Lower lobe of right lung (tissue), 2 donors: Measurements from ENCODE around the gene C6orf136. TPM values are rescaled to one million over a fixed set of nuclear protein-coding genes. Genes with fewer than 3 reads are reported as not detected.

Source experiments
- ATAC-seq, 2 donors: fragments of 200-7000 bp; cut with Tn5 transposase; one replicate each; pipeline ENCODE4 v1.9.1; 2020 to 2022; ENCODE audit warnings: mild to moderate bottlenecking in 2 of 2, moderate library complexity in 2 of 2
- DNase-seq: peaks from one replicate; pipeline ENCODE4 v3.0.0-alpha.2; 2020
- H3K27ac ChIP-seq: fragments of 200-600 bp; one replicate; pipeline ENCODE4 v1.8.0; 2022
- H3K27me3 ChIP-seq: fragments of 200-600 bp; one replicate; pipeline ENCODE4 v1.8.0; 2022; ENCODE audit warnings: low read depth
- H3K36me3 ChIP-seq: fragments of 200-600 bp; one replicate; pipeline ENCODE4 v1.8.0; 2022; ENCODE audit warnings: mild to moderate bottlenecking
- H3K4me1 ChIP-seq: fragments of 200-600 bp; one replicate; pipeline ENCODE4 v1.8.0; 2022
- H3K4me3 ChIP-seq: fragments of 200-600 bp; one replicate; pipeline ENCODE4 v1.8.0; 2022; ENCODE audit warnings: mild to moderate bottlenecking
- H3K9me3 ChIP-seq: fragments of 200-600 bp; one replicate; pipeline ENCODE4 v1.8.0; 2022
- intact Hi-C: fragments of 100-400 bp; cut with DNase I; formaldehyde crosslinking; loops from one replicate; pipeline ENCODE4 v1.11.0; 2022
- total RNA-seq: library from RNA; stranded (reverse); fragmentation: NEBNext Ultra II Directional; extraction: Animal tissue kit (Norgen Biotek cat#: 25700); gene quantifications from one replicate; pipeline ENCODE4 v1.2.1, GENCODE V29; 2021
- TF ChIP-seq, protein P1 (sequence below): fragments of 200-600 bp; IDR thresholded peaks from one replicate; pipeline ENCODE4 v1.8.0; 2022; ENCODE audit warnings: antibody characterized with exemption, mild to moderate bottlenecking
- donor health status: DM: no; HTN: yes; CAD: no; lungs with severe emphysema.

Gene C6orf136
- total RNA-seq, 1 donor from 2014 or later = 19.9 TPM

DNA sequence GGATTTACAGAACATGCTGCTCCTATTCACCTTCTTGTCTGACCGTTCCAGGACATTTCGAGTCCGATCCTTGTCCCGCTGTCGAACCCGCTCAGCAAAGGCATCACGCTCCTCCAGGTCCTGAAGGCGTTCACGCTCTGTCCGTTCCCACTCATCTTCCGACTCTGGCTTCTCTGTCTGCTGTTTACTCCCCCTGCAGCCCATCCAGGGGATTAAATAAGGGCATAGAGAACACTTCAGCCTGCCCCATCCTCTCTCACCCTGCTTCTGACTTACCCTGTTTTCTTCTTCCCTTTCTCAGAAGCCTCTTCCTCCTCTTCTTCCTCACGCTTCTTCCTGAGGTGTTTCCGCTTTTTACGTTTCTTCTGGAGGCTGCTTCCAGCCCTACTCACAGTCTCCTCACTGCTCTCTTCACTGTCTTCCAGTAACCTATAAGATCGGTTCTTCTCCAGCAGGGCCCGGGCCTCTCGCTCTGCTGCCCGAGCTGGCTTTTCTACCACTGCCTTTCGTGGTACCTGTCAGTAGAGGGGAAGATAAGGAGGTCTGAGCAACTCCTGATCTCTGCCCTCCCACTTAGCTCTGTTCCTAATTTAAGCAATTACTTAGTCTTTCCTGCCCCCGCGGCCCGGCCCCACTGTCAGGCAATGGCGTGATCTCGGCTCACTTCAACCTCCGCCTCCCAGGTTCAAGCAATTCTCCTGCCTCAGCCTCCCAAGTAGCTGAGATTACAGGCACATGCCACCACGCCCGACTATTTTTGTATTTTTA lies 24.0 kb downstream of the C6orf136 start:
- ATAC-seq (no peak), DNase-seq (no peak)
- Histone ChIP-seq H3K9me3 (no peaks in the 10 kb centered on the region), H3K27me3 (no peaks in the 10 kb centered on the region), H3K4me1 (peaks cover 22% of the 10 kb centered on the region), H3K27ac (no peak overlapping the region), H3K36me3 (peaks cover 54% of the 10 kb centered on the region), H3K4me3 (no peak overlapping the region)
- TF ChIP-seq, protein P1, sequence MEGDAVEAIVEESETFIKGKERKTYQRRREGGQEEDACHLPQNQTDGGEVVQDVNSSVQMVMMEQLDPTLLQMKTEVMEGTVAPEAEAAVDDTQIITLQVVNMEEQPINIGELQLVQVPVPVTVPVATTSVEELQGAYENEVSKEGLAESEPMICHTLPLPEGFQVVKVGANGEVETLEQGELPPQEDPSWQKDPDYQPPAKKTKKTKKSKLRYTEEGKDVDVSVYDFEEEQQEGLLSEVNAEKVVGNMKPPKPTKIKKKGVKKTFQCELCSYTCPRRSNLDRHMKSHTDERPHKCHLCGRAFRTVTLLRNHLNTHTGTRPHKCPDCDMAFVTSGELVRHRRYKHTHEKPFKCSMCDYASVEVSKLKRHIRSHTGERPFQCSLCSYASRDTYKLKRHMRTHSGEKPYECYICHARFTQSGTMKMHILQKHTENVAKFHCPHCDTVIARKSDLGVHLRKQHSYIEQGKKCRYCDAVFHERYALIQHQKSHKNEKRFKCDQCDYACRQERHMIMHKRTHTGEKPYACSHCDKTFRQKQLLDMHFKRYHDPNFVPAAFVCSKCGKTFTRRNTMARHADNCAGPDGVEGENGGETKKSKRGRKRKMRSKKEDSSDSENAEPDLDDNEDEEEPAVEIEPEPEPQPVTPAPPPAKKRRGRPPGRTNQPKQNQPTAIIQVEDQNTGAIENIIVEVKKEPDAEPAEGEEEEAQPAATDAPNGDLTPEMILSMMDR = no peak
- intact Hi-C loops = no loop called here

DNA sequence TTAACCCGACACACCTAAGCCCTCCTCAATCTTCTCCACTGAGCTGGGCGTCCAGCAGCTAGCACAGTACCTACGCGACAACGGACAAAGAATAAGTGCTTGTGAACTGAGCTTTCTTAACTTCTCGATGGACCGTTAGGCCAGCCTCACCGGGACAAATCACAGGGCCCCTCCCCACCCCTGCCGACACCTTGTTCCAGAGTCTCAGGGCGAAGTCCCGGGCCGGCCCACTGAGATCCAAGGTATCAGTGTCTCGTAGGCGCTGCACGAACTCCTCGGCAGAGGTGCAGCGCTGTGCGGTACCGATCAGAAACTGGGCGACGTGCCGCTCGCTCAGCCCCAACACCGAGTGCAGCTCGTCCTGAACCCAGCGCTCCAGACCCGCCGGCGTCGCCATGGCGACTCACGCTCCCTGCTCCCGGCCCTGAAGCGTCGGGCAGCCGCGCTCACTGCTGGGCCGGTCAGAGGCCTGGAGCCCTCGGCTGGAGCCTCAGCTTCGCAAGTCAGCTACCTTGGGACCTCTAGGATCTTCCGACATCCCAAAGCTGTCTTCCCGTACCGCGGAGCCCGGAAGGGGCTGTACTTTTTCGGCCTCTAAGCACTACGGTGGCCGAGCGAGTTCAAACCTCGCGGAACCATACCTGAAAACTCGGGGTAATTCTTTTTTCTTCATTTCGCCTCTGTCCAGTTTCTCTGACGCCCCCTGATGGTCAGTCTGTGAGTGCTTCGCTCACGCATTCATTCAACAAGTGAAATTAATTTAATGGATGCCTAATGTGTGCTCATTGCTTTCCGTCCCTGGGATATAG lies 25.7 kb downstream of the C6orf136 start, which contains the start of gene DHX16:
Gene DHX16 (minus strand): TSS at position 562 of the 809 bp plus-strand sequence. CDS start 165 bp downstream, at position 397.
- intact Hi-C loops = no loop called here

GRCh38 chr6:30676660-30677285 lies 29.8 kb downstream of the C6orf136 start:
- intact Hi-C loops = loop anchor here (5.0 kb wide), 1 partner anchor 46 kb away; the partner anchor contains the start of gene TUBB

More for the DNA sequence above, 25.7 kb downstream of the C6orf136 start, which contains the start of gene DHX16:
- TF ChIP-seq, protein P1 = peak; percentile 84
- ATAC-seq (peak; percentile 94 to 96), DNase-seq (peak; percentile 96)
- Histone ChIP-seq H3K36me3 (peaks cover 54% of the 10 kb centered on the region), H3K4me1 (peaks cover 22% of the 10 kb centered on the region), H3K27me3 (no peaks in the 10 kb centered on the region), H3K27ac (peak within 1 kb of the TSS; percentile 75), H3K9me3 (no peaks in the 10 kb centered on the region), H3K4me3 (peak within 1 kb of the TSS; percentile 90)

GRCh38 chr6:30678964-30679726 lies 32.2 kb downstream of the C6orf136 start:
- DNase-seq (peak; percentile 91), ATAC-seq (peak; percentile 87)
- Histone ChIP-seq H3K27me3 (no peaks in the 10 kb centered on the region), H3K4me3 (peak overlapping the region; percentile 81), H3K9me3 (no peaks in the 10 kb centered on the region), H3K27ac (peak overlapping the region; percentile 19), H3K36me3 (peaks cover 51% of the 10 kb centered on the region), H3K4me1 (peaks cover 40% of the 10 kb centered on the region)
- intact Hi-C loops = loop anchor here (5.0 kb wide), 1 partner anchor 43 kb away; the partner anchor contains the start of gene TUBB
- TF ChIP-seq, protein P1 = peak; percentile 97

More at GRCh38 chr6:30676660-30677285, 29.8 kb downstream of the C6orf136 start:
- Histone ChIP-seq H3K4me3 (no peak overlapping the region), H3K36me3 (peaks cover 51% of the 10 kb centered on the region), H3K4me1 (peaks cover 44% of the 10 kb centered on the region), H3K27ac (no peak overlapping the region), H3K9me3 (no peaks in the 10 kb centered on the region), H3K27me3 (no peaks in the 10 kb centered on the region)
- DNase-seq (no peak), ATAC-seq (no peak)
- TF ChIP-seq, protein P1 = no peak
